GM19238 (cell line): ENCODE measurements around the gene FGG.

ENCODE experiments used
- DNase-seq: peaks from one replicate; pipeline ENCODE4 v3.0.0; 2011; ENCODE audit warnings: low spot score; ENCODE audit not compliant: insufficient read length

The FGG gene

DNA sequence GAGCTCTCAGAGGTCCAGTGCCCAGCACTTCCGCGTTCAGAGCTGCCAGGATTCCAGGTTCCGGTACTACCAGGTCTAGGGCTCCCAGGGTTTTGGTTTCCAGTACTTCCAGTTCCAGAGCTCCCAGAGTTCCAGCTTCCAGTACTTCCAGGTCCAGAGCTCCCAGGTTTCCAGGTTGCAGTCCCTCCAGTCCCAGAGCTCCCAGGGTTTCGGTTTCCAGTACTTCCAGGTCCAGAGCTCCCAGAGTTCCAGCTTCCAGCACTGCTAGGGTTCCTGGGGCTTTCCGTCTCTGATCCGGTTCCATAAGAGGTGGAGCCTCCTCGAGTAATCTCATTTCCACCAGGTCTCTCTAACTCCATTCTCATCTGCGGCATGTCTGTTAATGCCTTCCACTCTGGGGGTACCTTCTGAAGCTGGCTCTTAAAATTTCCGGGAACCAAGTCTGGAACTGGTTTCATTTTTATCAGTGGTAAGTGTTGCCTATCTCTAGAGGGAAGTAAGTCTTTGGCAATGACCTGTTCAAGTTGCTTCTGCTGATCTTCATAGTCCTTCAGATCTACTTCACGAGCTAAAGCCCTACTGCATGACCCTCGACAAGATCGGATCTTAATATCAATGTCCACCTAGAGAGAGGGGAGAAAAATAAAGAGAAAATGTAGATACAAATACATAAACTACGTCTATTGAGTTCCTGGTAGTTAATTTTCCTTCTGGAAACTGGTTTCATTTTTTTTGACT lies 26.0 kb downstream of the FGG start:
- no peak for DNase-seq

DNA sequence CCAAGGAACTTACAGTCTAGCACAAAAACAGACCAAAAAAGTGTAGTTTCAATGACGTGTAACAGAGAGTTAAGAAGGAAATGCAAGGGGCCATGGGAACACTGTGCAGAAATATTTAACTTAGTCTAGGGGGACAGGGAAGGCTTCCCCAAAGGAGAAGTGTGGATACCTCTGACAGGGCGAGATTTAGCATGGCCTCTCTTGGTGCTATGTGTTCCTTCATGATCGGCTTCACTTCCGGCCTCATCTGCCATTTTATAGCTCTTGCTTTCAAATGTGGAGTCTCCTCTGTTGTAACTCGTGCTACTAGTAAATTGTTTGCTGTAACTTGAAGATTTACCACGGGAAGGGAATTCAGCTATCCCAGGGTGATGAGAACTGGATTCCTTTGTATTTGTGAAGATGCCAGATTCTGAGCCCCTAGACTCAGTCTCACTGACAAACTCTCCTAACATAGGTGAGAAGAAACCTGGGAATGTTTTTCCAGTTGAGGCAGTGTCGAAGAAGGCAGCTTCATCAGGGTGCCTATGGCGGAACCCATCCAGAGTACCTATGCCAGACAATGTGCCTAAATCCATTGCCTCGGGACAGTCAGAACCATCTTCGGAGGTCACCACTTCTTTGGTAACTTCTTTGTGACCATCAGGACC lies 27.0 kb downstream of the FGG start:
- no peak for DNase-seq

DNA sequence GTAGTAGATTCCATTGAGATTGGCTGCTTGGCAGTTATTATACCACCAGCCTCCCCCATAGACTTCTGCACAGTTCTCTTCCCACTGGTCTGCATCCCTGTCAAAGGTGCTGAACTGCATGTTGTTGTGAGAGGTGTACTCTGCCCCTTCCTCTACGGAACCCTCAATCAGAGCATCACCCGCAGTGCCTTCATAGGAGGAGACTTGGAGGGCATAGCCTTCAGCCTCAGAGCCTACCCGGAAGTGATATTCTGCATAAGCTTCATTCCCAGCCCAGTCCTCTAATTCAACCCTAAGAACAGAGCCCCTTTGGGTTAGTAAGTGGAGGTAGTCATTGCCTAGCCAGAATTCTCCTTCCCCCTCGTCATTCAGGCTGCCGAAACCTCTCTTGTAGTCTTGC lies 28.2 kb downstream of the FGG start:
- no peak for DNase-seq

DNA sequence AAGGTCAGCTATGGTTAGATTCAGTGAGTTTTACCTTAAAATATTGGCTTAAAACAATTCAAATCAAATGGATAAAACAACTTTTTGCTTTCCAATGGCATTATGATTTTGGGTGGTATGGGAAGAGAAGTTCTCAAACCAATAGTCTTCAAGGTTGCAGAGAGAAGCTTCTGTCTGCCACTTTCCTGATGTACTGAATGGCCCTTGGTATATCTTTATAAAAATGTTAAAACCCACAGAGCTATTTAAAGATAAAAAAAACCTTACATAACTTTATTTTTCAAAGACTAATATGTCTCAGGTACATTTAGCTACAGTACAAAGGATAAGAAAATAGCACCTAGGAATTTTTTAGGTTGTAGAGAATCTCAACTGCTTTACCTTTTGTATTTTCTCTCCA lies 28.8 kb downstream of the FGG start:
- no peak for DNase-seq

DNA sequence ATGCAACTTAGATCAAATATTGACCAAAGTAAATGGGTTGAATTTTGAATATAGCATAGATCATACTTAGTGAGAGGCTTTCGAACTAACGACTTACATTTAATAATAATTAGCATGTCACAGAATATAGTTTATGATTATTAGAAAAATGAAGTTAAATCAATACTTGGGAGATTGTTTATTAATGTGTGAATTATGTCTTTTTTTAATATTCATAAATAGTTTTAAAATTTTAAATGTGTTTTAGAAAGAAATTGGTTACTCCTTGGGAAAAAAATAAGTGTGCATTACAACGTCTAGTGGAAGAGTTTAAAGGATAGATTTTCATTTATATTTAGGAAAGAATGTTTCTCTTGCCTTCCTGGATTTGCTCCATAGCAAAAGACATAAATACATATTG lies 29.2 kb downstream of the FGG start:
- DNase-seq, result no peak

DNA sequence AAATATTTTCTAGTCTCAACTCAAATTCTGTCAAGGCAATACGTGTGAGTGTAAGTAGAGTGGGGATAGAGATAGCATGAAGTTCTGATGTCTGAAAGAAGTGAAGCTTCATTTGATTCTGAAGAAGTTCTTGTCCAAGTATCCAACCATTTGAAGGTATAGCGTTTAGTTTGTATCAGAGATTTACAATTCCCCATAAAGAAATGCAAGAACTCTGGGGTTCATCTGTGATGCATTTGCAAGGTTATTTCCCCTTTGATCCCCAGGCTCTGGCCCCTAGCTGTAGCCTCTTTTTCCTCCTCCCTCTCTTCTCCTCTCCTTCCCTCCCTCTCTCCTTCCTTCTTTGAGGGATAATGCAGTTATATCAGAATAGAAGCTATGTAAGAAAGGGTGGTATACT lies 29.7 kb downstream of the FGG start:
- no peak for DNase-seq

DNA sequence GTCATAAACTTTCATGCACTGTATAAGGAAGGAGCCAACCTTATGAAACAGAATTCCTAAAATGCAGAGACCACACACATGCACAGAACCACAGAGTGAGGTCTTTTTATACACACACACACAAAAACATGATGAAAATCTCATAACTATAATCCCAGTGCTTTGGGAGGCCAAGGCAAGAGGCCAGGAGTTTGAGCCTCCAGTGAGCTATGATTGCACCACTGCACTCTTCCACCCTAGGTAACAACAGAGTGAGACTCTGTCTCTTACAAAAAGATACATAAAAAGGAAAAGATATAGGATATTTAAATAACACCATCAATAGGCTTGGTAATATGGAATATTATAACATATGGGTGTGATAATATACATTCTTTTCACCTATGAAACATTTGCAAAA lies 32.5 kb downstream of the FGG start:
- no peak for DNase-seq

DNA sequence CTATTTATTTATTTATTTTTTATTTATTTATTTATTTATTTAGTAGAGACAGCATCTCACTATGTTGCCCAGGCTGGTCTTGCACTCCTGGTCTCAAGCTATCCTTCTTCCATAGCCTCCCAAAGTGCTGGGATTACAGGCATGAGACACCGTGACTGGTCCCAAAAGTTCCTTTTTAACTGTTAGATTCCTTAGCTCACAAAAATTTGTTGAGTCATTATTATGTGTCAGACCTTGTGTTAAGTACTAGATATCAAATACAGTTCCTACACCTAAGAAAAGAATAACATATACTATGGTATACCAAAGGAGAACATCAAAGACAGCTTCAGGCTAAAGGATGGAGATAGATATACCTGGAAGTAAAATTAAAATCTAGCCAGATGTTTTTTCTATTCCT lies 33.5 kb downstream of the FGG start:
- no peak for DNase-seq

DNA sequence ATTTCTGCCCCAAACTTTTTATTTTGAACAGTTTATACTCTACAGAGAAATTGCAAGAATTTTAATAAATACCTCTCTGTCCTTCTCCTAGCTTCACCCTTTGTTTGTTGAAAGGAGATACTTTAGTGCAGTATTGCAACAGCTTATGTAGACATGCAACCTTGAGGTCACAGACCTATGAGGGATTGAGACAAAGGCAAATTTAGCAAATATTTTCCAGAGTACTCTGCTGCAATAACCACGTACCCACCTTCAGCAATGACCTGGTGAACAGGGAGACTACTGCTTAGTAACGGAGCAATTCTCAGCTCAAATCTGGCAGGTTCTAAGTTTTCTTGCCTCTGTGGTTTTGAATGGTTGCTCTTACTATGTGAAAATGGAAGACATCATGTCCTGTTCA lies 35.1 kb downstream of the FGG start:
- DNase-seq, result no peak

DNA sequence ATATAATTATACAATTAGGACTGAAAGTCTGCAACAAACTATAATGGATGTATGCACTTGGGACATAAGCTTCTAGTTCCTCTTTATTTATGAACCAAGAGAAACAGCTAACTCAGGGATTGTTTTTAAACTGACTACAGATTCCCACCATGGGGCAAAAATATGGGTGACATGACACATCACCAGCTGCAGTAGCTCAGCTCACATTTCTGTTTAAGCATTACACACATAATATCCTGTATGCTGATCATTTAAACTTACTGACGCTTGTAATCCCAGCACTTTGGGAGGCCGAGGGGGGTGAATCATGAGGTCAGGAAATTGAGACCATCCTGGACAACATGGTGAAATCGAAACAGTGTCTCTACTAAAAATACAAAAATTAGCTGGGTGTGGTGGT lies 38.1 kb downstream of the FGG start:
- no peak for DNase-seq

DNA sequence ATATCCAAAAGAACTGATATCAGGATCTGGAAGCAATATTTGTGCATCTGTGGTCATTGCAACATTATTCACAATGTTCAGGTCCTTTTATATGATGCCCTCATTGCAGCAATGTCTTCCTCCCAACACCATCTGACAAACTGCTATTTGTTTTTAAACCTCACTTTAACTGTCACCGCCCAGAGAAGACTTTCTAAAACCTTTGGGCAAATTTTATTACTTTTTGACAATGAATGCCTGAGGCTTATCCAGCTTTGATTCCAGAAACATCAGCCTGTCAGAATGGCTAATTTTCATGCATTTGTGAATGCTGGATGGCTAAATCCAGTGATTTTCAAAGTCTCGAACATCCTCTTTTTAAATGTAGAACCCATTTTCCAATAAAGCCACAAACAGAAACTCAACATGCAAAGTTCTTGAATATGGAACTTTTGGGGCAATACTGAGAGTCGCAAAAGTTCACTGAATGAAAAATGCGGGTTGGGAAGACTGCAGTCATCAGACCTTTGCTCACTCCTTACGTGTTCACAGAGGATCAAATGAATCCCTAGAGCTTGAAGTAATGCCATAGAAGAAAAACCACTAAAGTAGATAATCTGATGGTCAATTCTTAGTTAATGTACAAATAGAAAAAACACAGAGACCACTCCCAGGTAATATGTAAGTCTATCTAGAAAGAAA lies 39.1 kb downstream of the FGG start:
- DNase-seq, result no peak

DNA sequence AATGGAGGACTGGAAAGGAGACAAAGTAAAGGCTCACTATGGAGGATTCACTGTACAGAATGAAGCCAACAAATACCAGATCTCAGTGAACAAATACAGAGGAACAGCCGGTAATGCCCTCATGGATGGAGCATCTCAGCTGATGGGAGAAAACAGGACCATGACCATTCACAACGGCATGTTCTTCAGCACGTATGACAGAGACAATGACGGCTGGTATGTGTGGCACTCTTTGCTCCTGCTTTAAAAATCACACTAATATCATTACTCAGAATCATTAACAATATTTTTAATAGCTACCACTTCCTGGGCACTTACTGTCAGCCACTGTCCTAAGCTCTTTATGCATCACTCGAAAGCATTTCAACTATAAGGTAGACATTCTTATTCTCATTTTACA lies 42.9 kb downstream of the FGG start:
- no peak for DNase-seq

DNA sequence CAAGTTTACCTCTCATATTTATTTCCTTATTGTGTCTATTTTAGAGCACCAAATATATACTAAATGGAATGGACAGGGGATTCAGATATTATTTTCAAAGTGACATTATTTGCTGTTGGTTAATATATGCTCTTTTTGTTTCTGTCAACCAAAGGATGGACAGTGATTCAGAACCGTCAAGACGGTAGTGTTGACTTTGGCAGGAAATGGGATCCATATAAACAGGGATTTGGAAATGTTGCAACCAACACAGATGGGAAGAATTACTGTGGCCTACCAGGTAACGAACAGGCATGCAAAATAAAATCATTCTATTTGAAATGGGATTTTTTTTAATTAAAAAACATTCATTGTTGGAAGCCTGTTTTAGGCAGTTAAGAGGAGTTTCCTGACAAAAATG lies 43.4 kb downstream of the FGG start:
- DNase-seq, result no peak

DNA sequence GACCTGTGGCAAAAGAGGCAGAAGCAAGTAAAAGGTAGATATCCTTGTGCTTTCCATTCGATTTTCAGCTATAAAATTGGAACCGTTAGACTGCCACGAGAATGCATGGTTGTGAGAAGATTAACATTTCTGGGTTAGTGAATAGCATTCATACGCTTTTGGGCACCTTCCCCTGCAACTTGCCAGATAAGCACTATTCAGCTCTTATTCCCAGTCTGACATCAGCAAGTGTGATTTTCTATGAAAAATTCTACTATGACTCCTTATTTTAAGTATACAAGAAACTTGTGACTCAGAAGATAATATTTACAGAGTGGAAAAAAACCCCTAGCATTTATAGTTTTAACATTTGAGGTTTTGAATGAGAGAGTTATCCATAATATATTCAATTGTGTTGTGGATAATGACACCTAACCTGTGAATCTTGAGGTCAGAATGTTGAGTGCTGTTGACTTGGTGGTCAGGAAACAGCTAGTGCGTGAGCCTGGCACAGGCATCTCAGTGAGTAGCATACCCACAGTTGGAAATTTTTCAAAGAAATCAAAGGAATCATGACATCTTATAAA lies 45.7 kb downstream of the FGG start:
- DNase-seq, result no peak

DNA sequence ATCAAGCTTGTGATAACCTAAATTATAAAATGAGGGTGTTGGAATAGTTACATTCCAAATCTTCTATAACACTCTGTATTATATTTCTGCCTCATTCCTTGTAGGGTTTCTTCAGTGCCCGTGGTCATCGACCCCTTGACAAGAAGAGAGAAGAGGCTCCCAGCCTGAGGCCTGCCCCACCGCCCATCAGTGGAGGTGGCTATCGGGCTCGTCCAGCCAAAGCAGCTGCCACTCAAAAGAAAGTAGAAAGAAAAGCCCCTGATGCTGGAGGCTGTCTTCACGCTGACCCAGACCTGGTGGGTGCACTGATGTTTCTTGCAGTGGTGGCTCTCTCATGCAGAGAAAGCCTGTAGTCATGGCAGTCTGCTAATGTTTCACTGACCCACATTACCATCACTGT lies 46.8 kb downstream of the FGG start:
- no peak for DNase-seq

DNA sequence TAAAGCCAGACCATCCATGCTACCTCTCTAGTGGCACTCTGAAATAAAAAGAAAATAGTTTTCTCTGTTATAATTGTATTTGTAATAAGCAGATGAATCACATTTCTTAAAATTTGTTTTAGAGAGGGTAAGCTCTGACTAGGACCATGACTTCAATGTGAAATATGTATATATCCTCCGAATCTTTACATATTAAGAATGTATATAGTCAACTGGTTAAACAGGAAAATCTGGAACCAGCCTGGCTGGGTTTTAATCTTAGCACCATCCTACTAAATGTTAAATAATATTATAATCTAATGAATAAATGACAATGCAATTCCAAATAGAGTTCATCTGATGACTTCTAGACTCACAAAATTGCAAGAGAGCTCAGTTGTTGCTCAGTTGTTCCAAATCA lies 48.1 kb downstream of the FGG start:
- no peak for DNase-seq

DNA sequence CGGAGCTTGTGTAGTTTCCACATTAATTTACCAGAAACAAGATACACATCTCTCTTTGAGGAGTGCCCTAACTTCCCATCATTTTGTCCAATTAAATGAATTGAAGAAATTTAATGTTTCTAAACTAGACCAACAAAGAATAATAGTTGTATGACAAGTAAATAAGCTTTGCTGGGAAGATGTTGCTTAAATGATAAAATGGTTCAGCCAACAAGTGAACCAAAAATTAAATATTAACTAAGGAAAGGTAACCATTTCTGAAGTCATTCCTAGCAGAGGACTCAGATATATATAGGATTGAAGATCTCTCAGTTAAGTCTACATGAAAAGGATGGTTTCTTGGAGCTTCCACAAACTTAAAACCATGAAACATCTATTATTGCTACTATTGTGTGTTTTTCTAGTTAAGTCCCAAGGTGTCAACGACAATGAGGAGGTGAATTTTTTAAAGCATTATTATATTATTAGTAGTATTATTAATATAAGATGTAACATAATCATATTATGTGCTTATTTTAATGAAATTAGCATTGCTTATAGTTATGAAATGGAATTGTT lies 49.7 kb downstream of the FGG start, which contains the start of gene FGB:
TSS of gene FGB (plus strand) at position 315 of the 558 bp plus-strand sequence. CDS start at position 323, 8 bp downstream.
- no peak for DNase-seq

DNA sequence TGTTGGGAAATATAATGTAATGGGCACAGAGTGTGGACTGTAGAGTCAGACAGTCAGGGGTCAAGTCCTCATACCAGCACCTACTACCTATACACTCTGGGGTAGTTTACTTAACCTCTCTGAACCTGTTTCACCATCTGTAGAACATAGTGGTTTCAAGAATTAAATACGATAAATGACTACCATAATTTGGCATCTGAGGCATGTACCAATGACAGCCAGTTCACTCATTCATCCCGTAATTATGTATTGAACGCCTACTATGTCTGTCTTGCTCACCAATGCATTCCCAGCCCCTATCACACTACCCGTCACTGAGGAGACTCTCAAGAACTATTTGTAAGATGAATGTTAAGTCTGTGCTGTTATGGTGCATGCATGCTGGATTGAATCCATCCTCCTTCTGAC lies 51.6 kb downstream of the FGG start:
- DNase-seq, result no peak

DNA sequence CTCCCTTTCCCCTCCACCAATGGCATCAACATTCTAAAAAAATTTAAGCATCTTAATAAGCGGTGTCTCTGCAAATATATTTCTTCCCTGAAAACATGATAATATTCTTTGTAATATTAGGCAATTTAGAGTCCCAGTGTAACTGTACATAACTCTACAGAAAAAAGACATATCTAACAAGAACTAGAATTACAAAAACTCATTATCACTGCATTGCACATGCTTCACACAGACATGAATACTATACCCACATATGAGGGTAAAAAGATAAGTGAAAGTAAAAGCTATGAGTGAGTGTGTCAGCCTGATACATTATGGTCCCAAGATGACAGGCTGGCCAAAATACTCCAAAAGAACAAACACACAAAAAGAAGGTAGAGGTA lies 52.0 kb downstream of the FGG start:
- no peak for DNase-seq

DNA sequence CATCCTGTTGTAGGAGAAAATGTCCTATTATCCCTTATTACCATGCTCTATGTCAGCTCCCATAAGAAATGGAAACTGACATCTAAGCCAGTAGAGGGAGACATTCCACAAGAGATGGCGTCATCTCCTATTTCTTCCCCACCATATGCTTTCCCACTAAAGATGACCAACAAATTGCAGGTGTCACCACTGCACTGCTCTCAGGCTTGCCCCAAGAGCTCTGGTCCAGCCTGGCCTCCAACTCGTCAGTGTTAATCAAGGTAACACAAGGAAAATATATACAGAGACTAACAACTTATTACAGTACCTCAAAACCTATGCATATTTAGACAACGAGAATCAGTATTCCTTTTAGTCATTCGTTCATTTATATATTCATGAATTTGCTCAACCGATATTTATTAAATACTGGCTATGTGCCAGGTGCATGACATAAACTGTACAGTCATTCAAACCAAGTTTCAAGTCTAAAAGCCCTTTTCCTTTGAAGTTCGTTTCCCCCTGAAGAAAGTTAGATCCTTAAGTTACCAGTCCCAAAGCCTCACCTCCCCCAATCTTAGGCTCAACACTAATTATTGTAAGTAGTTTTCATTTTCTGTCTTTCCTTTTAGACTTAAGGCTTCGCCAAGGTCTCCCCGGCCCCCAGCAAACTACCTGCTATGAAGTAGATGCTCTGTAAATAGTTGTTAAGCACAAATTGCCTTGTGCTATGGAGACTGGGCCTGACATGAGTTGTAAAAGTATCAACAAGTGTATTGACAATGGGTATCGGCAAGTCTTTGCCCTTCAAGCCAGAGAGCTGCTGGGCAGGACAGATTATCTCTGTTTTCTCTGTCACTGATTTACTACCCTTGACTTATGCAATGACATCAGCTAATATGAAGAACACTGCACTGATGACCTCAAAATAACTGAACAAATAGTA lies 52.7 kb downstream of the FGG start:
- no peak for DNase-seq

DNA sequence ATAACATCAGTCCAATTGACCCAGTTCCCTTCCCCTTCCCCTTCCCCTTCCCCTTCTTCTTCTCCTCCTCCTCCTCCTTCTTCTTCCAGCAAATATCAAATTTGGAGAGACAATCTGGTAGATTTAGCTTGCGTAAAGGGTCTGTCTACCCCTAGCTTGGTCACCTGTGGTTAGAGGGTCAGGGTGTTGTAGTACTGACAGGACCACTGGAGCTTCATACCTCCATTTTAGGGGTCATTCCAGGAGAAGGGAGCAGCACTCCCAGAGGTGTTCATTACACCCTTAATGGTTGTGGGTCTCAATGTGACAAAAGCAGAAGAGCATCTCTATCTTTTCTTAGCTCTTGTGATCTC lies 53.3 kb downstream of the FGG start:
- no peak for DNase-seq
